ENCODE data around the gene BRF1.
"Not testable (repeated sequence)": the region's sequence is repeated elsewhere in the genome, so short reads cannot be mapped to it uniquely, and the experiment has no call there.

The BRF1 gene

DNA sequence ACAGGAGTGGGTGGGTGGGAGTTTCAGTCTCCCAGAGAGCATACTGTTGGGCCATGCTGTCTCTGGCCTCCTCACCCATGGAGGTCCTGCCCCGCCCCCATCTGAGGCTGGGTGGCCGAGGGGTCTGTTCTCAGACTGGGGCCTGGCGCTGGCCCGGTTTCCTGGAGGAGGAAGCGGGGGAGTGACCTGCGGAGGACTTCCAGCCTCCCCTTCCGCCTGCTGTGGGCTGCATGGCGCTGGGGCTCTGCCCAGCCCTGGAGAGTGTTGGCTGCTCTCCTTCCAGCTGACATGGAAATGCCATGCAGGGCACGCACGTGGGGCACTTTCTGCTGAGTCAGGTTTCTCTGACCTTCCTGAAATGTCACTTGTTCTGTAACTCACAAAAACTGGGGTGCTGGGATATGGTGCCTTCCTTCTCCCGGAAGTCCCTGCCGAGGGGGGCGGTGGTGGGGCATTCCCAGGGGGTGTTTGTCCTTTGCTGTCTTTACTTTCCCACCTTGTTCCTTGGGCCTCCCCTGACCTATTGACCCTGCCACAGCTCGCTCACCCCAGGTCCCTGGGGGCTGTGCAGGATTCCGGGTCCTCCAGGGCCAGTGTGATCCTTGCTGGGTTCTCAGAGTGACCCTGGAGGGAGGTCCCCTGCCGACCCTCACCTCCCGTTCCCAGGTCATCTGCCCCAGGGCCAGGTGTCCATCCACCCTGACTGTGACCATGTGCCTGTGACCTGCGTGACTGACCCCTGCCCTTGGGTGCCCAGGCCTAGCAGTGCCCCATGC lies 37.4 kb upstream of the BRF1 start:
- Histone ChIP-seq H3K36me3 (ENCODE audit: control insufficient read depth, insufficient read depth, low read length) (peaks cover 8% of the 10 kb centered on the region), H3K4me1 (ENCODE audit: control insufficient read depth, insufficient read depth, low read length) (no peaks in the 10 kb centered on the region)

DNA sequence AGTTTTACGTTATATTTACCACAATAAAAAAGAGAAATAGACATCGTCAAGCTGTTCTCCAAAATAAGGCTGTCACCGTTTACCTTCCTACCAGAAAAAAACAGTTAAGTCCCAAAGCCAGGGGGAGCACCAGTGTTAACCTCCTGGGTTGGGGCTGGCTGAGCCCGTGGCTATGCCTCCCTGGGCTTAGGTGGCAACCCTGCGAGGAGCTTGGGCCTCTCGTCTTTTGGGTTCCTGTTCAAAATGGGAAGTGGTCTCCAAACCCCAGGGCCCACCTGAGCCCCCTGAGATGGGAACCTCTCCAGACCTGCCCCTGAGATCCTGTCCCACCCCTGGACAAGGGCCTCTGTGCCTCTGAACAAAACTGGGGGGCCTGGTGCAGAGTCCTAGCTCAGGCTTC lies 36.6 kb upstream of the BRF1 start:
- no peak overlapping the region for H3K4me3 ChIP-seq (ENCODE audit: low read depth, low read length)
- no peak overlapping the region for H3K9ac ChIP-seq (ENCODE audit: low read depth, low read length)
- no peaks in the 10 kb centered on the region for H3K4me1 ChIP-seq (ENCODE audit: control insufficient read depth, insufficient read depth, low read length)
- H3K27me3 ChIP-seq (ENCODE audit: control insufficient read depth, insufficient read depth, low read length): no peaks in the 10 kb centered on the region
- H3K9me3 ChIP-seq (ENCODE audit: control insufficient read depth, insufficient read depth, low read length): no peaks in the 10 kb centered on the region
- H3K36me3 ChIP-seq (ENCODE audit: control insufficient read depth, insufficient read depth, low read length): peaks cover 8% of the 10 kb centered on the region

More for the DNA sequence above, 37.4 kb upstream of the BRF1 start:
- Histone ChIP-seq H3K9me3 (ENCODE audit: control insufficient read depth, insufficient read depth, low read length) (no peaks in the 10 kb centered on the region), H3K4me3 (ENCODE audit: low read depth, low read length) (no peak overlapping the region), H3K9ac (ENCODE audit: low read depth, low read length) (no peak overlapping the region), H3K27me3 (ENCODE audit: control insufficient read depth, insufficient read depth, low read length) (no peaks in the 10 kb centered on the region)

DNA sequence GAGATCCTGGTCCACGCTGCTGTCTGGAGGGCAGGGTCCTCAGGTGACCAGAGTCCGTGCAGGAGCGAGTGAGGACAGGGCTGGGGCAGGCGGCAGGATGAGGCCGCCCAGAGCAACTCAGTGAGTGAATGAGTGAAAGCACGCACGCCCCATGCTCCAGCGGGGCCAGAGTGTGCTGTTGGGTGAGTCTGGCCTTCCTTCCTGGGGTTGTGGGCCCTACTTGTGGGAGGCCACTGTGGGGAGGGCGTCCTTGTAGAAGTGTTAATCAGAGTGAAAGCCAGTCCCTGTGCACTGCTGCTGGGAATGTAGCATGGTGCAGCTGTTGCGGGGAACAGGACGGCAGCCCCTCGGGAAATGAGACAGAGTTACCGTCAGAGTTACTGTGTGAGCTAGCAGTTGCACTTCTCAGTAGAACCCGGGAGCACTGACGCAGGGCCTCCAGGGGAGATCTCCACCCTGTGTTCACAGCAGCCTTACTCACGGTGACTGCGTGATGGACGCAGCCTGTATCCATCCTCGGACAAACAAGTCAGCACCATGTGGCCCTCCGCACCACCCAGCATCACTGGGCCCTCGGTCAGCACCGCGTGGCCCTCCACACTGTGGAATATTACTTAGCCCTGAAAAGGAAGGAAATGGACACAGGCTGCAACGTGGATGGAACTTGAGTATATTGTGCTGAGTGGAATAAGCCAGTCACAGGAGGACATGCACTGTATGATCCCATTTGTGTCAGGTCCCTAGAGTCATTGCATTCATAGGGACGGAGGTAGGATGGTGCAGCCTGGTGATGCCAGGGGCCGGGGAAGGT lies 35.9 kb upstream of the BRF1 start:
- Histone ChIP-seq H3K4me3 (ENCODE audit: low read depth, low read length) (no peak overlapping the region), H3K9me3 (ENCODE audit: control insufficient read depth, insufficient read depth, low read length) (no peaks in the 10 kb centered on the region), H3K27me3 (ENCODE audit: control insufficient read depth, insufficient read depth, low read length) (no peaks in the 10 kb centered on the region), H3K9ac (ENCODE audit: low read depth, low read length) (no peak overlapping the region), H3K4me1 (ENCODE audit: control insufficient read depth, insufficient read depth, low read length) (no peaks in the 10 kb centered on the region), H3K36me3 (ENCODE audit: control insufficient read depth, insufficient read depth, low read length) (peaks cover 8% of the 10 kb centered on the region)

DNA sequence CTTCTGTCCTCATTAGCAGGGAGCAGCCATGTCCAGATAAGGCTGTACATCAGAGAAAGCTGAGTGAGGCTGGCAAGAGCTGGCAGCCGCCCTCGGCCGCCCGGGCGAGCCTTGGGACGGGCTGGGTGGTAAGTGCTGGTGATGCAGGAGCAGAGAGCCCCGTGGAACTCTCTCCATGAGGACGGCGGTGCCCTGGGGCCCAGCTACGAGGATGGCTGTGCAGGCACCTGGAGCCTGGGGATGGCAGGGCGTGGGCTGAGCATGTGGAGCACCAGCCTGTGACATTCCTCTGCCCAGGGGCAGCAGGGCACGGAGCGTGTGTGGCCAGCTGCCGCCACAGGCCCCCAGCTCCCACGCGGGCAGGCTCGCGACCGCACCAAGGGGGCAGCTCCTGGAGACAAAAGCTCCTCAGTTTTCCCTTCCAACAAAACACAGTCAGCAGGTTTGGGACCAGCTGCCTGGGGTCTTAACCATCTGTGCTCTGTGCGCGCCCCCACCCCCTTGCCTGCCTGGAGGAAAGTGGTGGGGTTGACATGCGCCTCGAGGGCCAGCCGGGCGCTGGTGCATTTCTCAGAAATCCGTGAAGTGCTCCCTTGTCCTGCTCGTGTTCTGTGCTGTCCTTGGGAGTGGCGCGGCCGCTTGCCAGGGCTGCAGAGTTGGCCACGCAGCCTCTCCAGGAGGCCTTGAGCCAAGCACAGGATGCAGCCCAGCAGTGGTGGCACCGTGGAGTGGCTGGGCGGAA lies 35.1 kb upstream of the BRF1 start:
- H3K4me3 ChIP-seq (ENCODE audit: low read depth, low read length): no peak overlapping the region
- no peaks in the 10 kb centered on the region for H3K4me1 ChIP-seq (ENCODE audit: control insufficient read depth, insufficient read depth, low read length)
- no peaks in the 10 kb centered on the region for H3K9me3 ChIP-seq (ENCODE audit: control insufficient read depth, insufficient read depth, low read length)
- no peak overlapping the region for H3K9ac ChIP-seq (ENCODE audit: low read depth, low read length)
- no peaks in the 10 kb centered on the region for H3K27me3 ChIP-seq (ENCODE audit: control insufficient read depth, insufficient read depth, low read length)
- peaks cover 8% of the 10 kb centered on the region for H3K36me3 ChIP-seq (ENCODE audit: control insufficient read depth, insufficient read depth, low read length)

DNA sequence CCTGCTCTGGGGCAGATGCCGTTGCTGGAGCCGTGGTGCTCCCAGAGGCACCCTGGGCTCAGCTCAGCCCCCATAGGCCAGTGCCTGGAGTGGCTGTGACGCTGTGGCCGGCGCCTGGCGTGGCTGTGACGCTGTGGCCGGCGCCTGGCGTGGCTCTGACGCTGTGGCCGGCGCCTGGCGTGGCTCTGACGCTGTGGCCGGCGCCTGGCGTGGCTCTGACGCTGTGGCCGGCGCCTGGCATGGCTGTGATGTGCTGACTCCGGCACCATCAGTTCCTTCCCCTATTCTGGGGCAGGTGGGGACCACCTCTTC lies 34.4 kb upstream of the BRF1 start:
- not testable (repeated sequence) for H3K9ac ChIP-seq (ENCODE audit: low read depth, low read length); H3K27me3 ChIP-seq (ENCODE audit: control insufficient read depth, insufficient read depth, low read length); H3K36me3 ChIP-seq (ENCODE audit: control insufficient read depth, insufficient read depth, low read length); H3K4me3 ChIP-seq (ENCODE audit: low read depth, low read length); H3K9me3 ChIP-seq (ENCODE audit: control insufficient read depth, insufficient read depth, low read length); H3K4me1 ChIP-seq (ENCODE audit: control insufficient read depth, insufficient read depth, low read length)

DNA sequence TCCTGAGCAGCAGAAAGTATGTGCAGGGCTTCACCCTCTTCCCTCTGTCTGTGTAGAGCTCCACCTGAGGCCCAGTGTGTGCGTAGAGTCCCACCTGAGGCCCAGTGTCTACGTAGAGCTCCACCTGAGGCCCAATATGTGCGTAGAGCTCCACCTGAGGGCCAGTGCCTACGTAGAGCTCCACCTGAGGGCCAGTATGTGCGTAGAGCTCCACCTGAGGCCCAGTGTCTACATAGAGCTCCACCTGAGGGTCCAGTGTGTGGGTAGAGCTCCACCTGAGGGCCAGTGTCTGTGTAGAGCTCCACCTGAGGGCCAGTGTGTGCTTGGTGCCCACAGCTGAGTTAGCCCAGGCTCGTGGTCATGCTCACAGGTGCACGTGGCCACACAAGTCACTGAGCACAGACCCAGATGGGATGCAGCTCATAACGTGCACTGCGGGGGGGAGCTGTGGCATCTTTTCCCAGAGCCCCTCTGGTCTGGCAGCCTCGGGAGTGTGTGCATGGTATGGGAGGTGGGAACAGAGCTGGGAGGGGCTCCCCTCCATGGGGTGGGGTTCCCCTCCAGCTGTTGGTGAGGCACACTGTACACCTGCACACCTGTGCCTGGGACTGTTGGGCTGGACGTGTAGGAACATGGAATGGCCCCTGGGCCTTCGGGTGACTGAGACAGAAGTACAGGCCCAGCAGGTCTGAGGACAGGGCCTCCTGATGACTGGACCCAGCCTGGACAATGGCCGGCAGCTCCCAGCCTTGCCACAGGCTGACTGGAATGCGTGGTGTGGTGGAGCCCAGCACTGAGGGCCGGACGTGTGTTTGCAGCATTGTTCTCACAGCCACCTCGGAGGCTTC lies 33.8 kb upstream of the BRF1 start:
- H3K9ac ChIP-seq (ENCODE audit: low read depth, low read length): no peak overlapping the region
- no peaks in the 10 kb centered on the region for H3K27me3 ChIP-seq (ENCODE audit: control insufficient read depth, insufficient read depth, low read length)
- no peak overlapping the region for H3K4me3 ChIP-seq (ENCODE audit: low read depth, low read length)
- peaks cover 2% of the 10 kb centered on the region for H3K4me1 ChIP-seq (ENCODE audit: control insufficient read depth, insufficient read depth, low read length)
- no peaks in the 10 kb centered on the region for H3K9me3 ChIP-seq (ENCODE audit: control insufficient read depth, insufficient read depth, low read length)
- peaks cover 8% of the 10 kb centered on the region for H3K36me3 ChIP-seq (ENCODE audit: control insufficient read depth, insufficient read depth, low read length)

DNA sequence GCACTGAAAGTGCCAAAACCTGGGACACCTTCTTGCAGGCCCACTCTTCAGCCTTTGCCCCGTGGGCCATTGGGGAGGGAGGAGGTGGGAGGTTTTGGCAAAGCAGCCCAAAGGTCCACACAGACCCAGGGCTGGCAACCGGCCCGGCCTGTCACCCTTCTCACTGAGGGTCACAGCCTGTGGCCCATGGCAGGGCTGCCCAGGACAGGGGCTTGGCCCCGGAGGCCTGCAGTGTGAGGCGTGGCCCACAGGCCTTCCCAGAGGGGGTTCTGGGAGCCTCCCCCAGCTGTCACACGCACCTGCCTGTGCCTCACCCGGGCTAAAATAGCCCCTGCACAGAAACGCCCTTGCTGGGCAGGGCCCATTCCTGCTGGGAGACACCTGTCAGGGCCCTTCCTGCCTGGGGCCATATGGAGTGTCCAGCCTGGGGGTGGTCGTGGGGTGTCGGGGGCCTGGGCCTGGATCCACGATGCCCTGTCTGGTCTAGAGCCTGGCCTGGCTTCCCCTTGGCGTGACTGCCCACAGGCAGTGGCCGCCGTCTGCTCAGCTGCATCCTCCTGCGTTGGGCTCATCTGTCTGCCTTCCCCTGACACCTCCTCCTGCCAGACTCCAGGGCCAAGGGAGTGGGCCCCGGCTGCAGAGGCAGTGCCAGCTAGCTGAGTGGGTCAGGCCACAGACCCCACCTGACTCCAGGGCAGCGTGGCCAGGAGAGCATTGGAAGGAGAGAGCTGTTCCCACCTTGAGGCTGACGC lies 33.0 kb upstream of the BRF1 start:
- H3K9me3 ChIP-seq (ENCODE audit: control insufficient read depth, insufficient read depth, low read length): no peaks in the 10 kb centered on the region
- H3K36me3 ChIP-seq (ENCODE audit: control insufficient read depth, insufficient read depth, low read length): peaks cover 8% of the 10 kb centered on the region
- H3K9ac ChIP-seq (ENCODE audit: low read depth, low read length): no peak overlapping the region
- no peak overlapping the region for H3K4me3 ChIP-seq (ENCODE audit: low read depth, low read length)
- H3K4me1 ChIP-seq (ENCODE audit: control insufficient read depth, insufficient read depth, low read length): peaks cover 2% of the 10 kb centered on the region
- H3K27me3 ChIP-seq (ENCODE audit: control insufficient read depth, insufficient read depth, low read length): no peaks in the 10 kb centered on the region

DNA sequence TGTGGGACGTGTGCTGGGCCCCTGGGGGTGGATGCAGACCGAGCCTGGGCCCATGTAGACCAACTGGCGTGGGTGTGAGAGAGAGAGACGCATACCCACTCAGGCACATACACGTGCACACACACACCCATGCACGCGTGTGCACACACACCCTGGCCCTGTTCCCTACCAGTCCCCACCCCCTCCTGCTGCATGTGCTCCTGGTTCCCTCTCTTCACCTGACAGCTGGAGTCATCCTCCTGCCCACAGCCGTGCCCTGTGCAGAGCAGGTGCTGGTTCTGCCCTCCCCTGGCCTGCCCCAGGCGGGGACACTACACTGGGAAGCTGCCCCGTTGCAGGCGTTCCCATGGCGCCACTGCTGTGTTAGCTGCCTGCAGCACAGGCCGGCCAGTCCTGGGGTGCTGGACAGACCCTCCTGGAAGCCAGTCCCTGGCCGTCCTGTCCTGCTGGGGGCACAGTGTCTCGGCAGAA lies 32.3 kb upstream of the BRF1 start:
- Histone ChIP-seq H3K27me3 (ENCODE audit: control insufficient read depth, insufficient read depth, low read length) (no peaks in the 10 kb centered on the region), H3K36me3 (ENCODE audit: control insufficient read depth, insufficient read depth, low read length) (peaks cover 8% of the 10 kb centered on the region), H3K9me3 (ENCODE audit: control insufficient read depth, insufficient read depth, low read length) (no peaks in the 10 kb centered on the region), H3K4me3 (ENCODE audit: low read depth, low read length) (no peak overlapping the region), H3K9ac (ENCODE audit: low read depth, low read length) (no peak overlapping the region), H3K4me1 (ENCODE audit: control insufficient read depth, insufficient read depth, low read length) (peaks cover 4% of the 10 kb centered on the region)

DNA sequence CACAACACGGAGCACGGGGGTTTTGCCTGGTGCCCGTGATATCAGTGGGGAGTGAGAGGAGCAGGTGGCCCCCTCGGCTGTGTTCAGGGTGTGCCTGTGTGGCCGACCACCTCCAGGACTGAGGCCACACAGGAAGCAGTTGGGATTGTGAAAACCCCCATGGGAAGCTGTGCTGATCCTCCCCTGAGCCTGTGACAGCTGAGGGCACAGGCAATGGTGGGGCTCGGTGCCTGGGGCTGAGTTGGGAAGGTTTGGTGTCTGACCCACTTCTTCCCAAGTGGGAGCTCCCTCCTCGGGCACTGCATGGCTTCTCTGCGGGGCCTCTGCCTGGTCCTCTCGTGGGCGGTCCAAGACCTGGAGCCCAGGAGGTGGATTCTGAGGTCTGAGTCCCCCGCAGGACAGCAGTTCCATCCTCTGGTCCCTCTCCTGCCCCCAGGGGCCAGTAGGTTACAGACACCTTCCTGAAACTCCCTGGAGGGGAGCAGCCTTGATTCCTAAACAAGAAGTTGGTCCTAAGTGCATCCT lies 31.6 kb upstream of the BRF1 start:
- no peak overlapping the region for H3K4me3 ChIP-seq (ENCODE audit: low read depth, low read length)
- H3K27me3 ChIP-seq (ENCODE audit: control insufficient read depth, insufficient read depth, low read length): no peaks in the 10 kb centered on the region
- no peaks in the 10 kb centered on the region for H3K9me3 ChIP-seq (ENCODE audit: control insufficient read depth, insufficient read depth, low read length)
- H3K36me3 ChIP-seq (ENCODE audit: control insufficient read depth, insufficient read depth, low read length): peaks cover 8% of the 10 kb centered on the region
- no peak overlapping the region for H3K9ac ChIP-seq (ENCODE audit: low read depth, low read length)
- H3K4me1 ChIP-seq (ENCODE audit: control insufficient read depth, insufficient read depth, low read length): peaks cover 4% of the 10 kb centered on the region

DNA sequence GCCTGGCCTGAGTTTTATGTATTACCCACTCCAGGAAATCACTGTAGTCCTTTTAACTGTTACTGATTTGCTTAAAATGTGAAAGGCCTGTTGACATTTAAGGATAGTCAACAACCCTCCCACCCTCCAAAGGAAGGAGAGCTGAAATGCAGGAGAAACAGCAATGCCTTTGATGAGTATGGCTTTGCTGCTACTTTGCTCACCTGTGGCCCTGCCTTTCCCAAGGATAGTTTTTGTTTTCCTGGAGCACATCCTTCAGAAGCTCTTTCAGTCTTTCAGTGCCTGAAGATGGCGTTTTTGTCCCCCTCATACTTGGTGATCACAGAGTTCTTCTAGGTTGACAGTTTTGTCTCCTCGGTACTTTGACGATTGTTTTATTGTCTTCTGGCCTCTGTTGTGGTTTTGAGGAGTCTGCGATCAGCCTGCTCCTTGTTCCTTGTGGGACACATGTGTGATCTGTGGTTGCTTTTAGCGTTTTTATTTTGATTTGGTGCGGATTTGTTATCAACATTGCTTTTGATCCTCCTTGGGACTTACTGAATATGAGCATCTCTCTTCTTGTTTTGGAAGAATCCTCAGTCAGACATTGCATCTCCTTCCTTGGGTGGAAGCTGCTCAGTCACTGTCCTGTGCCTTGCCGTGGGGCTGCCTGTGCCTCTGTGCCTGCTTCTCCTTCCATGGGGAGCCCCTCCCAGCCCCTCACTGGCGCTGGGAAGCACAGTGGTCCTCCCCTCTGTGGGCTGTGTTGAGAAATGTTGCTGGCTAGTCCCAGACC lies 31.0 kb upstream of the BRF1 start:
- Histone ChIP-seq H3K27me3 (ENCODE audit: control insufficient read depth, insufficient read depth, low read length) (no peaks in the 10 kb centered on the region), H3K9me3 (ENCODE audit: control insufficient read depth, insufficient read depth, low read length) (no peaks in the 10 kb centered on the region), H3K9ac (ENCODE audit: low read depth, low read length) (no peak overlapping the region), H3K4me1 (ENCODE audit: control insufficient read depth, insufficient read depth, low read length) (peaks cover 8% of the 10 kb centered on the region), H3K4me3 (ENCODE audit: low read depth, low read length) (no peak overlapping the region), H3K36me3 (ENCODE audit: control insufficient read depth, insufficient read depth, low read length) (peaks cover 4% of the 10 kb centered on the region)
